HCT116 (cell line): Measurements from ENCODE around the gene FMN1. TPM values are rescaled to one million over a fixed set of nuclear protein-coding genes. Genes with fewer than 3 reads are reported as not detected.

ENCODE experiments used
- ATAC-seq: fragments of 200-7000 bp; cut with Tn5 transposase; 2 replicates; pipeline ENCODE4 v1.9.1; 2020; ENCODE audit warnings: mild to moderate bottlenecking, moderate library complexity
- BruUV-seq: library from RNA; stranded (reverse); fragments of 400-500 nt; replicated peaks from 2 replicates; lab custom pipeline; 2021; lab: Mats Ljungman, UMichigan
- CTCF ChIA-PET: fragments of 300-600 bp; sonication (Branson Sonifier 250); formaldehyde crosslinking; loops from one replicate; lab custom pipeline; 2021; ENCODE audit warnings: antibody characterized with exemption; lab: Charles Lee
- POLR2A ChIA-PET: fragments of 300-600, 350-600 bp; sonication (Branson Sonifier 250); formaldehyde crosslinking; loops from one replicate; lab custom pipeline; 2021; ENCODE audit warnings: antibody characterized with exemption; lab: Charles Lee
- RAD21 ChIA-PET, 2 experiments: fragments of 300-600 bp; sonication (Branson Sonifier 250); formaldehyde crosslinking; loops; one replicate each; lab custom pipeline; 2023; ENCODE audit warnings: low total read pairs in 2 of 2; ENCODE audit not compliant: uncharacterized antibody in 2 of 2, unreplicated experiment in 2 of 2, low non-redundant PET in 1 of 2; lab: Charles Lee
- DNase-seq: peaks from one replicate; pipeline ENCODE4 v3.0.0-alpha.2; 2010; ENCODE audit warnings: low read depth, low spot score
- H2AFZ ChIP-seq: fragments of 200-600 bp; shearing (Covaris generic), sonication (generic); 2 replicates; pipeline ENCODE4 v1.6.1; 2017; ENCODE audit warnings: low read depth, mixed run types, mixed read lengths, antibody characterized with exemption, low read length; ENCODE audit not compliant: poor library complexity, severe bottlenecking
- H3K27ac ChIP-seq: 2 replicates; pipeline ENCODE4 v1.5.1; 2012; ENCODE audit warnings: low read depth, low read length
- H3K27me3 ChIP-seq: fragments of 200-600 bp; sonication (generic); 2 replicates; pipeline ENCODE4 v1.6.1; 2016; ENCODE audit warnings: mixed run types, low read length, mixed read lengths; ENCODE audit not compliant: insufficient read depth
- H3K36me3 ChIP-seq, 2 experiments: fragments of 200-500 bp in 1 of 2; fragments of 200-600 bp in 1 of 2; sonication (Bioruptor generic) in 1 of 2; sonication (generic) in 1 of 2; 2 replicates each; pipeline versions ENCODE4 v1.5.1 to v1.6.1; 2014 to 2016; ENCODE audit warnings: low read length in 2 of 2, inconsistent platforms in 1 of 2, mixed read lengths in 1 of 2, mixed run types in 1 of 2; ENCODE audit not compliant: insufficient read depth in 2 of 2, control insufficient read depth in 1 of 2
- H3K4me1 ChIP-seq, 2 experiments: fragments of 200-600 bp in 1 of 2; sonication (generic) in 1 of 2; 2 replicates each; pipeline versions ENCODE4 v1.5.1 to v1.6.1; 2012 to 2017; ENCODE audit warnings: low read length in 2 of 2, inconsistent platforms in 1 of 2, mild to moderate bottlenecking in 1 of 2, mixed read lengths in 1 of 2, mixed run types in 1 of 2, moderate library complexity in 1 of 2; ENCODE audit not compliant: insufficient read depth in 2 of 2, control insufficient read depth in 1 of 2
- H3K4me2 ChIP-seq: fragments of 200-600 bp; sonication (generic); 2 replicates; pipeline ENCODE4 v1.6.1; 2017; ENCODE audit warnings: mixed run types, low read length, mixed read lengths
- H3K4me3 ChIP-seq, 2 experiments: fragments of 200-600 bp in 1 of 2; sonication (generic) in 1 of 2; replicated peaks in 1 of 2; 2 replicates each; pipeline ENCODE4 v1.5.1; 2011 to 2016; ENCODE audit warnings: low read length in 2 of 2, control low read depth in 1 of 2, low read depth in 1 of 2, mild to moderate bottlenecking in 1 of 2, mixed read lengths in 1 of 2, mixed run types in 1 of 2
- H3K79me2 ChIP-seq: fragments of 200-600 bp; sonication (generic); 2 replicates; pipeline ENCODE4 v1.6.1; 2017; ENCODE audit warnings: mild to moderate bottlenecking, mixed run types, low read length, moderate library complexity, mixed read lengths; ENCODE audit not compliant: insufficient read depth
- H3K9ac ChIP-seq: fragments of 200-600 bp; sonication (generic); 2 replicates; pipeline ENCODE4 v1.6.1; 2016; ENCODE audit warnings: low read length, mixed read lengths
- H3K9me2 ChIP-seq: fragments of 200-600 bp; sonication (generic), shearing (Covaris generic); 2 replicates; pipeline ENCODE4 v1.6.1; 2017; ENCODE audit warnings: mixed run types, mild to moderate bottlenecking, moderate library complexity; ENCODE audit not compliant: insufficient read depth
- H3K9me3 ChIP-seq, 2 experiments: fragments of 200-500 bp in 1 of 2; fragments of 200-600 bp in 1 of 2; sonication (Bioruptor generic) in 1 of 2; sonication (generic) in 1 of 2; 2 replicates each; pipeline ENCODE4 v1.6.1; 2014 to 2017; ENCODE audit warnings: low read length in 2 of 2, mixed read lengths in 2 of 2, inconsistent platforms in 1 of 2, low read depth in 1 of 2, mild to moderate bottlenecking in 1 of 2, mixed run types in 1 of 2, moderate library complexity in 1 of 2; ENCODE audit not compliant: control insufficient read depth in 1 of 2, insufficient read depth in 1 of 2
- H4K20me1 ChIP-seq: fragments of 200-600 bp; sonication (generic), shearing (Covaris generic); 2 replicates; pipeline ENCODE4 v1.6.1; 2017; ENCODE audit warnings: mixed run types, mild to moderate bottlenecking, moderate library complexity; ENCODE audit not compliant: insufficient read depth
- CEBPB ChIP-seq: IDR thresholded peaks from 2 replicates; pipeline ENCODE4 v1.6.1; 2012; ENCODE audit warnings: low read depth
- EGR1 ChIP-seq: IDR thresholded peaks from 2 replicates; pipeline ENCODE4 v1.6.1; 2012; ENCODE audit warnings: low read depth
- EZH2phosphoT487 ChIP-seq: fragments of 200-600 bp; IDR thresholded peaks from 2 replicates; pipeline ENCODE4 v1.6.1; 2018; ENCODE audit warnings: antibody characterized with exemption, borderline replicate concordance
- FOSL1 ChIP-seq: IDR thresholded peaks from 2 replicates; pipeline ENCODE4 v1.6.1; 2012; ENCODE audit warnings: low read depth
- POLR2A ChIP-seq: IDR thresholded peaks from 2 replicates; pipeline ENCODE4 v1.7.0; 2011; ENCODE audit warnings: borderline replicate concordance; ENCODE audit not compliant: insufficient read depth, insufficient read length; ENCODE audit errors: extremely low read depth
- SIN3A ChIP-seq: IDR thresholded peaks from 2 replicates; pipeline ENCODE4 v1.6.1; 2012; ENCODE audit warnings: low read depth
- SP1 ChIP-seq: IDR thresholded peaks from 2 replicates; pipeline ENCODE4 v1.6.1; 2012; ENCODE audit warnings: low read depth
- SRF ChIP-seq: IDR thresholded peaks from 2 replicates; pipeline ENCODE4 v1.6.1; 2012; ENCODE audit warnings: low read depth
- ZNF274 ChIP-seq: fragments of 200-500 bp; sonication (Bioruptor generic); IDR thresholded peaks from 2 replicates; pipeline ENCODE4 v1.6.1; 2014; ENCODE audit warnings: mild to moderate bottlenecking, low read depth, low read length, inconsistent platforms
- intact Hi-C: fragments of 100-400 bp; cut with micrococcal nuclease; formaldehyde crosslinking; loops from 2 replicates; pipeline ENCODE4 v1.10.0; 2022
- total RNA-seq: library from RNA; stranded (reverse); gene quantifications from one replicate; pipeline ENCODE4 v1.2.1, GENCODE V29; 2021; ENCODE audit not compliant: unreplicated experiment
- TF ChIP-seq, protein P1 (sequence below): IDR thresholded peaks from 2 replicates; pipeline ENCODE4 v1.6.1; 2012; ENCODE audit warnings: low read depth
- TF ChIP-seq, protein P2 (sequence below): IDR thresholded peaks from 2 replicates; pipeline ENCODE4 v1.6.1; 2011; ENCODE audit warnings: mild to moderate bottlenecking, low read length, moderate library complexity; ENCODE audit not compliant: insufficient replicate concordance; ENCODE audit errors: extremely low read depth
- TF ChIP-seq, protein P3 (sequence below): IDR thresholded peaks from 2 replicates; pipeline ENCODE4 v1.6.1; 2012

The FMN1 gene
- total RNA-seq, 1 experiment from 2014 or later = 0.39 TPM

DNA sequence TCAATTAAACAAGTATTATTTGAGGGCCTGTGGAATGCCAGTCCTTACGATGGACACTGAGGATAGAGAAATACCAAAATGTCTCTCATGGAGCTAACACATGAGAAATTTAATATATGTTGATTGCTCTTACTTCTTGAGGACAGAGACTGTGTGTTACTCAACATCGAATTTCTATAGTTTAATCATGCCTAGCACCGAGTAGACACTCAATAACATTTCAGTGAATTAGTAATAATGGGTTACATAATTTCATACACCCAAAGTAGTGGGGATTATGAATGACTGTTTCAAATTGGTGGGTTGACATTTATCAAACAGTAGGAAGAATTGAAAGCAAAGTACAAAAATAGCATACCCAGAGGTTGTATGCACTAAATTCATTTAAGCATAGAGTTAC is 11.2 kb downstream of the FMN1 start:
- H2AFZ ChIP-seq = no peak overlapping the region

More for the DNA sequence above, 11.2 kb downstream of the FMN1 start:
- H4K20me1 ChIP-seq = no peaks in the 10 kb centered on the region
- intact Hi-C loops = no loop called here
- ChIA-PET CTCF (no interaction called here), RAD21 (no interaction called here), POLR2A (no interaction called here)
- no peak for TF ChIP-seq ZNF274
- no peak for TF ChIP-seq FOSL1
- TF ChIP-seq POLR2A = no peak
- no peak for TF ChIP-seq EZH2phosphoT487
- no peak for TF ChIP-seq CEBPB
- TF ChIP-seq SRF = no peak
- TF ChIP-seq, protein P1, sequence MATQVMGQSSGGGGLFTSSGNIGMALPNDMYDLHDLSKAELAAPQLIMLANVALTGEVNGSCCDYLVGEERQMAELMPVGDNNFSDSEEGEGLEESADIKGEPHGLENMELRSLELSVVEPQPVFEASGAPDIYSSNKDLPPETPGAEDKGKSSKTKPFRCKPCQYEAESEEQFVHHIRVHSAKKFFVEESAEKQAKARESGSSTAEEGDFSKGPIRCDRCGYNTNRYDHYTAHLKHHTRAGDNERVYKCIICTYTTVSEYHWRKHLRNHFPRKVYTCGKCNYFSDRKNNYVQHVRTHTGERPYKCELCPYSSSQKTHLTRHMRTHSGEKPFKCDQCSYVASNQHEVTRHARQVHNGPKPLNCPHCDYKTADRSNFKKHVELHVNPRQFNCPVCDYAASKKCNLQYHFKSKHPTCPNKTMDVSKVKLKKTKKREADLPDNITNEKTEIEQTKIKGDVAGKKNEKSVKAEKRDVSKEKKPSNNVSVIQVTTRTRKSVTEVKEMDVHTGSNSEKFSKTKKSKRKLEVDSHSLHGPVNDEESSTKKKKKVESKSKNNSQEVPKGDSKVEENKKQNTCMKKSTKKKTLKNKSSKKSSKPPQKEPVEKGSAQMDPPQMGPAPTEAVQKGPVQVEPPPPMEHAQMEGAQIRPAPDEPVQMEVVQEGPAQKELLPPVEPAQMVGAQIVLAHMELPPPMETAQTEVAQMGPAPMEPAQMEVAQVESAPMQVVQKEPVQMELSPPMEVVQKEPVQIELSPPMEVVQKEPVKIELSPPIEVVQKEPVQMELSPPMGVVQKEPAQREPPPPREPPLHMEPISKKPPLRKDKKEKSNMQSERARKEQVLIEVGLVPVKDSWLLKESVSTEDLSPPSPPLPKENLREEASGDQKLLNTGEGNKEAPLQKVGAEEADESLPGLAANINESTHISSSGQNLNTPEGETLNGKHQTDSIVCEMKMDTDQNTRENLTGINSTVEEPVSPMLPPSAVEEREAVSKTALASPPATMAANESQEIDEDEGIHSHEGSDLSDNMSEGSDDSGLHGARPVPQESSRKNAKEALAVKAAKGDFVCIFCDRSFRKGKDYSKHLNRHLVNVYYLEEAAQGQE = no peak
- TF ChIP-seq EGR1 = no peak
- TF ChIP-seq, protein P2, sequence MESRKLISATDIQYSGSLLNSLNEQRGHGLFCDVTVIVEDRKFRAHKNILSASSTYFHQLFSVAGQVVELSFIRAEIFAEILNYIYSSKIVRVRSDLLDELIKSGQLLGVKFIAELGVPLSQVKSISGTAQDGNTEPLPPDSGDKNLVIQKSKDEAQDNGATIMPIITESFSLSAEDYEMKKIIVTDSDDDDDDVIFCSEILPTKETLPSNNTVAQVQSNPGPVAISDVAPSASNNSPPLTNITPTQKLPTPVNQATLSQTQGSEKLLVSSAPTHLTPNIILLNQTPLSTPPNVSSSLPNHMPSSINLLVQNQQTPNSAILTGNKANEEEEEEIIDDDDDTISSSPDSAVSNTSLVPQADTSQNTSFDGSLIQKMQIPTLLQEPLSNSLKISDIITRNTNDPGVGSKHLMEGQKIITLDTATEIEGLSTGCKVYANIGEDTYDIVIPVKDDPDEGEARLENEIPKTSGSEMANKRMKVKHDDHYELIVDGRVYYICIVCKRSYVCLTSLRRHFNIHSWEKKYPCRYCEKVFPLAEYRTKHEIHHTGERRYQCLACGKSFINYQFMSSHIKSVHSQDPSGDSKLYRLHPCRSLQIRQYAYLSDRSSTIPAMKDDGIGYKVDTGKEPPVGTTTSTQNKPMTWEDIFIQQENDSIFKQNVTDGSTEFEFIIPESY = no peak
- no peak for TF ChIP-seq SIN3A
- TF ChIP-seq, protein P3, sequence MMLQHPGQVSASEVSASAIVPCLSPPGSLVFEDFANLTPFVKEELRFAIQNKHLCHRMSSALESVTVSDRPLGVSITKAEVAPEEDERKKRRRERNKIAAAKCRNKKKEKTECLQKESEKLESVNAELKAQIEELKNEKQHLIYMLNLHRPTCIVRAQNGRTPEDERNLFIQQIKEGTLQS = no peak
- TF ChIP-seq SP1 = no peak
- no peaks in the 10 kb centered on the region for H3K27me3 ChIP-seq
- no peak overlapping the region for H3K9ac ChIP-seq
- no TSS peak for BruUV-seq
- no peaks in the 10 kb centered on the region for H3K9me3 ChIP-seq
- no peak overlapping the region for H3K4me3 ChIP-seq
- ATAC-seq = no peak
- no peak overlapping the region for H3K4me2 ChIP-seq
- H3K36me3 ChIP-seq = no peaks in the 10 kb centered on the region
- no peaks in the 10 kb centered on the region for H3K9me2 ChIP-seq
- H3K4me1 ChIP-seq = no peaks in the 10 kb centered on the region
- H3K27ac ChIP-seq = no peak overlapping the region
- no peaks in the 10 kb centered on the region for H3K79me2 ChIP-seq
- DNase-seq = no peak
